ENCODE results near the gene TAX1BP1.
"Not testable (repeated sequence)": the region's sequence is repeated elsewhere in the genome, so short reads cannot be mapped to it uniquely, and the experiment has no call there.

TAX1BP1 gene

GRCh38 chr7:27739301-27739908 lies 557 bp upstream of the TAX1BP1 start:
- no peaks in the 10 kb centered on the region for H3K9me3 ChIP-seq (replicated peaks; ENCODE audit: insufficient read depth, low read length)
- H3K4me2 ChIP-seq (ENCODE audit: low read depth, low read length), result peak overlapping the region; percentile 87
- H3K27me3 ChIP-seq (replicated peaks; ENCODE audit: insufficient read depth, low read length), result no peaks in the 10 kb centered on the region
- H3K27ac ChIP-seq (ENCODE audit: low read length), result peak overlapping the region; percentile 92; the same call in 1 of the 2 replicates
- H3K4me3 ChIP-seq (ENCODE audit: low read length), result peak overlapping the region; percentile 99
- H3K79me2 ChIP-seq (ENCODE audit: low read length), result peaks cover 31% of the 10 kb centered on the region
- peak overlapping the region; percentile 98 for H3K9ac ChIP-seq (ENCODE audit: low read length)
- peak overlapping the region; percentile 80 for H2AFZ ChIP-seq (ENCODE audit: low read length)
- H4K20me1 ChIP-seq (ENCODE audit: insufficient read depth, low read length), result no peaks in the 10 kb centered on the region
- no peaks in the 10 kb centered on the region for H3K9me2 ChIP-seq (replicated peaks; ENCODE audit: insufficient read depth, low read length)
- H3F3A ChIP-seq (ENCODE audit: insufficient read depth, low read length), result peaks cover 23% of the 10 kb centered on the region
- DNase-seq, result peak; percentile 45
- TF ChIP-seq EZH2 (optimal IDR thresholded peaks at IDR 0.05; ENCODE audit: low read depth, low read length), result no peak
- TF ChIP-seq, protein P1, sequence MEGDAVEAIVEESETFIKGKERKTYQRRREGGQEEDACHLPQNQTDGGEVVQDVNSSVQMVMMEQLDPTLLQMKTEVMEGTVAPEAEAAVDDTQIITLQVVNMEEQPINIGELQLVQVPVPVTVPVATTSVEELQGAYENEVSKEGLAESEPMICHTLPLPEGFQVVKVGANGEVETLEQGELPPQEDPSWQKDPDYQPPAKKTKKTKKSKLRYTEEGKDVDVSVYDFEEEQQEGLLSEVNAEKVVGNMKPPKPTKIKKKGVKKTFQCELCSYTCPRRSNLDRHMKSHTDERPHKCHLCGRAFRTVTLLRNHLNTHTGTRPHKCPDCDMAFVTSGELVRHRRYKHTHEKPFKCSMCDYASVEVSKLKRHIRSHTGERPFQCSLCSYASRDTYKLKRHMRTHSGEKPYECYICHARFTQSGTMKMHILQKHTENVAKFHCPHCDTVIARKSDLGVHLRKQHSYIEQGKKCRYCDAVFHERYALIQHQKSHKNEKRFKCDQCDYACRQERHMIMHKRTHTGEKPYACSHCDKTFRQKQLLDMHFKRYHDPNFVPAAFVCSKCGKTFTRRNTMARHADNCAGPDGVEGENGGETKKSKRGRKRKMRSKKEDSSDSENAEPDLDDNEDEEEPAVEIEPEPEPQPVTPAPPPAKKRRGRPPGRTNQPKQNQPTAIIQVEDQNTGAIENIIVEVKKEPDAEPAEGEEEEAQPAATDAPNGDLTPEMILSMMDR (IDR thresholded peaks at IDR 0.05; ENCODE audit: low read length), result no peak
- TF ChIP-seq EZH2phosphoT487 (IDR thresholded peaks at IDR 0.05; ENCODE audit: low read length), result no peak
- no peaks in the 10 kb centered on the region for H3K36me3 ChIP-seq (replicated peaks; ENCODE audit: insufficient read depth, low read length)
- peaks cover 9% of the 10 kb centered on the region; the same call in 1 of the 2 replicates for H3K4me1 ChIP-seq (ENCODE audit: low read length)

DNA sequence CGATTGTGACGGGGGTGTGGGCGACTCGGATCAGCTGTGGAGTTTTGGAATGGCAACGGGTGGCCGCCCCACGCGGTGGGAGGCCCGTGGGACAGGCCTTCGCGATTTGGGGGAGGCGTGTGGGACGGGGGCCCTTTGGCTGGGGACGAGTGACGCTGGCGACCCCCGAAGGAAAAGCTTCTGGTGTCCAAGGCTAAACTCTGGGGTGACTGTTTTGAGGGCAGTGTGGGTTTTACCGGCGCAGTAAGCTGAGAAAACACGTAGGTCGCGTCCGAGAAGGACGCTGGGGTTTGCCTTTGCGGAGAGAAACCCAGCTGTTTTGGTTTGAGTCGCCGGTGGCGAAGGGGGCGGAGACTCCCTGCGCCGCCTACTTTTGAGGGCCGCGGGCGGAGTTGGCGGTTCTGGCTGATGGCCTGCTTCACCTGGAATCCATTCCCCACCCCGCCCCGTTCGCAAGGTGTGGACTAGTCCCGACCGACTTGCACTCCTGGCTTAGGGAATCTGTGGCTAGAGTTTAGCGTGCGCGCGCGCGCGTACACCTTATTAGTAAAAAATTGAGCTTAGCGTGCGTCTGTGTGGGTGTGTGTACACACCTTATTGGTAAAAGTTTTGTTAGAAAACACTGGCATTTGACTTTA lies 606 bp downstream of the TAX1BP1 start:
- H3K4me3 ChIP-seq (ENCODE audit: low read length), result peak overlapping the region; percentile 99
- H3K9me3 ChIP-seq (replicated peaks; ENCODE audit: insufficient read depth, low read length), result no peaks in the 10 kb centered on the region
- peak overlapping the region; percentile 98 for H3K9ac ChIP-seq (ENCODE audit: low read length)
- H4K20me1 ChIP-seq (ENCODE audit: insufficient read depth, low read length), result no peaks in the 10 kb centered on the region
- H3F3A ChIP-seq (ENCODE audit: insufficient read depth, low read length), result peaks cover 23% of the 10 kb centered on the region
- peaks cover 9% of the 10 kb centered on the region; the same call in 1 of the 2 replicates for H3K4me1 ChIP-seq (ENCODE audit: low read length)
- peak overlapping the region; percentile 80 for H2AFZ ChIP-seq (ENCODE audit: low read length)
- H3K27ac ChIP-seq (ENCODE audit: low read length), result peak overlapping the region; percentile 92
- DNase-seq, result peak; percentile 93
- no peaks in the 10 kb centered on the region for H3K9me2 ChIP-seq (replicated peaks; ENCODE audit: insufficient read depth, low read length)
- TF ChIP-seq EZH2 (optimal IDR thresholded peaks at IDR 0.05; ENCODE audit: low read depth, low read length), result no peak
- no peak for TF ChIP-seq EZH2phosphoT487 (IDR thresholded peaks at IDR 0.05; ENCODE audit: low read length)
- TF ChIP-seq, protein P1 (IDR thresholded peaks at IDR 0.05; ENCODE audit: low read length), result no peak
- H3K79me2 ChIP-seq (ENCODE audit: low read length), result peaks cover 42% of the 10 kb centered on the region
- H3K4me2 ChIP-seq (ENCODE audit: low read depth, low read length), result peak overlapping the region; percentile 88
- no peaks in the 10 kb centered on the region for H3K36me3 ChIP-seq (replicated peaks; ENCODE audit: insufficient read depth, low read length)
- no peaks in the 10 kb centered on the region for H3K27me3 ChIP-seq (replicated peaks; ENCODE audit: insufficient read depth, low read length)

GRCh38 chr7:27742091-27742710 lies 2.2 kb downstream of the TAX1BP1 start:
- H3K27me3 ChIP-seq (replicated peaks; ENCODE audit: insufficient read depth, low read length); H3K9me3 ChIP-seq (replicated peaks; ENCODE audit: insufficient read depth, low read length); H3K27ac ChIP-seq (ENCODE audit: low read length); H3K4me1 ChIP-seq (ENCODE audit: low read length); DNase-seq; H3K9ac ChIP-seq (ENCODE audit: low read length); H3K36me3 ChIP-seq (replicated peaks; ENCODE audit: insufficient read depth, low read length); H3K4me2 ChIP-seq (ENCODE audit: low read depth, low read length); H3K4me3 ChIP-seq (ENCODE audit: low read length); H3K9me2 ChIP-seq (replicated peaks; ENCODE audit: insufficient read depth, low read length); H2AFZ ChIP-seq (ENCODE audit: low read length); H4K20me1 ChIP-seq (ENCODE audit: insufficient read depth, low read length): not testable (repeated sequence)
- peaks cover 23% of the 10 kb centered on the region for H3F3A ChIP-seq (ENCODE audit: insufficient read depth, low read length)
- H3K79me2 ChIP-seq (ENCODE audit: low read length), result peaks cover 58% of the 10 kb centered on the region

All from MM.1S (cell line).